Gastrocnemius medialis (tissue), 4 donors: Measurements from ENCODE around the gene UBA1.

ENCODE experiments used
- CTCF ChIP-seq, 5 experiments: fragments of 450-650 bp in 3 of 5; fragments of 200-600 bp in 2 of 5; sonication (generic) in 2 of 5; IDR thresholded peaks in 4 of 5; conservative IDR thresholded peaks in 1 of 5; 1 replicate in 4 of 5; 2 replicates in 1 of 5; pipeline ENCODE4 v1.5.1; 2016 to 2019; ENCODE audit warnings: antibody characterized with exemption in 5 of 5, mild to moderate bottlenecking in 3 of 5, moderate library complexity in 3 of 5
- POLR2A ChIP-seq, 2 donors: fragments of 450-650 bp; IDR thresholded peaks; one replicate each; pipeline ENCODE4 v1.6.1; 2017; ENCODE audit warnings: antibody characterized with exemption in 2 of 2, mild to moderate bottlenecking in 2 of 2, moderate library complexity in 2 of 2

GRCh38 chrX:47199286-47199685 lies 5.7 kb downstream of the UBA1 start:
- no peak for TF ChIP-seq CTCF (IDR thresholded peaks at IDR 0.05 in 4 of 5, conservative IDR thresholded peaks at IDR 0.05 in 1 of 5)
- no peak for TF ChIP-seq POLR2A (IDR thresholded peaks at IDR 0.05)
